H1 (cell line): Measurements from ENCODE around the gene KLHL26. TPM values are rescaled to one million over a fixed set of nuclear protein-coding genes. Genes with fewer than 3 reads are reported as not detected.

ENCODE experiments used
- ATF2 ChIP-seq: IDR thresholded peaks from 2 replicates; pipeline ENCODE4 v1.6.1; 2012; ENCODE audit warnings: low read length, inconsistent platforms
- BCL11A ChIP-seq, 2 experiments: IDR thresholded peaks; one replicate each; pipeline ENCODE4 v1.6.1; 2011; ENCODE audit warnings: low read depth in 2 of 2, low read length in 2 of 2, mild to moderate bottlenecking in 2 of 2
- CHD7 ChIP-seq: fragments of 300-600 bp; sonication (generic); IDR thresholded peaks from 2 replicates; pipeline ENCODE4 v1.7.1; 2012; ENCODE audit warnings: low read length, moderate library complexity, mild to moderate bottlenecking, inconsistent platforms; ENCODE audit not compliant: insufficient replicate concordance
- CREB1 ChIP-seq: IDR thresholded peaks from 2 replicates; pipeline ENCODE4 v1.6.1; 2012; ENCODE audit warnings: inconsistent platforms
- RBBP5 ChIP-seq: IDR thresholded peaks from 2 replicates; pipeline ENCODE4 v1.7.1; 2012; ENCODE audit warnings: low read depth, mild to moderate bottlenecking, inconsistent platforms, low read length, moderate library complexity, borderline replicate concordance
- SP1 ChIP-seq: IDR thresholded peaks from 2 replicates; pipeline ENCODE4 v1.6.1; 2011; ENCODE audit warnings: low read depth, low read length
- polyA plus RNA-seq, 7 experiments: library from polyadenylated mRNA; depleted of rRNA in 3 of 7; stranded (reverse) in 5 of 7; unstranded in 2 of 7; fragments of >200 nt in 5 of 7; fragments of 200-250 nt in 2 of 7; gene quantifications; 1 replicate in 5 of 7; 2 replicates in 1 of 7; 4 replicates in 1 of 7; pipeline versions ENCODE4 v1.2.1 to v1.2.3, GENCODE V29; 2011 to 2013; ENCODE audit warnings: missing spikeins in 2 of 7, mixed read lengths in 2 of 7
- total RNA-seq: library from RNA; stranded (reverse); fragmentation: NEBNext Ultra II Directional; extraction: Animal tissue kit (Norgen Biotek cat#: 25700); gene quantifications from 2 replicates; pipeline ENCODE4 v1.2.1, GENCODE V29; 2021

Gene KLHL26
- total and polyA plus RNA-seq, 2 of the 8 experiments (the other 6 are each of a cell fraction or from before 2014, with no cell fraction given): 2.2 to 8.8 TPM

DNA sequence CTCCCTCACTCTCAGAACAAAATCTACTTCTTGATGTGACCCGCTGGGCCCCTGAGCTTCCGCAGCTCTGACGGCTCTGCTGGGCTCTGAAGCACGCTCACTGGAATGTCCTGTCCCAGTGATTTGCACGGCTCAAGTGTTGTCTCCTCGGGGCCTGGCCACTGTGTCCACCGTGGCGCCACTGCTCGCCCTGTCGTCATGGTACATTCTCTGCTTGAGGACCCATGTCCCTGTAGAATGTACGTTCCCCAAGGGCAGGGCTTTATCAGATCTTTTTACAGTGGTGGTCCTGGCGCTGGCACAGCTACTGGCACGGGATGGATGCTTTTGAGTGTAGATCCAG is 12.1 kb downstream of the KLHL26 start (continued):
- no peak for TF ChIP-seq CHD7
- no peak for TF ChIP-seq SP1
- no peak for TF ChIP-seq RBBP5
- TF ChIP-seq CREB1: no peak
- no peak for TF ChIP-seq ATF2
- TF ChIP-seq BCL11A (IDR thresholded peaks at IDR 0.05; ENCODE audit: low read depth in 2 of 2, low read length in 2 of 2): no peak
